ENCODE measurements around the gene SSBP2. TPM values are rescaled to one million over a fixed set of nuclear protein-coding genes. Genes with fewer than 3 reads are reported as not detected.

The SSBP2 gene
- total RNA-seq, 4 donors from 2014 or later = 54.1 to 136 (median 69.8) TPM

DNA sequence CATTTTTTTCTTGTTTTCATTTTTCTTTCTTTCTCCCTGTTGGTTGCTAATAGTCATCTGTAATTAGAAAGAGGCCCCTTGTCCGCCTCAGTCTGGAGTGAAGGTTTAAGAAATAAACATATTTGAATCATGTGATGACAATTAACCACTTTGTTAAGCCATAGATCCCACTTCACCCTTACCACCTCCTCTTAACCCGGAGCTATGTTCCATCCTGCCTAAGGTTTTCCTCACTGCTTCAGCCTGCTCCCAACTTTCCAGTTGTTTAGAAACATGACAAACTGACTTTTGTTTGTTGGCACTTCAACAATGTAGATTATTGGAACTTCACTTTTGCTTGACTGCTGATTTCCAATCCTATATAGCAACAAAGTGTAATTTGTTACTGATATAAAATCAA is 37.4 kb upstream of the SSBP2 start:
- TF ChIP-seq POLR2AphosphoS5 (IDR thresholded peaks at IDR 0.05) (no peak), POLR2A (IDR thresholded peaks at IDR 0.05) (no peak), EP300 (IDR thresholded peaks at IDR 0.05) (no peak)
- TF ChIP-seq, protein P1, sequence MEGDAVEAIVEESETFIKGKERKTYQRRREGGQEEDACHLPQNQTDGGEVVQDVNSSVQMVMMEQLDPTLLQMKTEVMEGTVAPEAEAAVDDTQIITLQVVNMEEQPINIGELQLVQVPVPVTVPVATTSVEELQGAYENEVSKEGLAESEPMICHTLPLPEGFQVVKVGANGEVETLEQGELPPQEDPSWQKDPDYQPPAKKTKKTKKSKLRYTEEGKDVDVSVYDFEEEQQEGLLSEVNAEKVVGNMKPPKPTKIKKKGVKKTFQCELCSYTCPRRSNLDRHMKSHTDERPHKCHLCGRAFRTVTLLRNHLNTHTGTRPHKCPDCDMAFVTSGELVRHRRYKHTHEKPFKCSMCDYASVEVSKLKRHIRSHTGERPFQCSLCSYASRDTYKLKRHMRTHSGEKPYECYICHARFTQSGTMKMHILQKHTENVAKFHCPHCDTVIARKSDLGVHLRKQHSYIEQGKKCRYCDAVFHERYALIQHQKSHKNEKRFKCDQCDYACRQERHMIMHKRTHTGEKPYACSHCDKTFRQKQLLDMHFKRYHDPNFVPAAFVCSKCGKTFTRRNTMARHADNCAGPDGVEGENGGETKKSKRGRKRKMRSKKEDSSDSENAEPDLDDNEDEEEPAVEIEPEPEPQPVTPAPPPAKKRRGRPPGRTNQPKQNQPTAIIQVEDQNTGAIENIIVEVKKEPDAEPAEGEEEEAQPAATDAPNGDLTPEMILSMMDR (IDR thresholded peaks at IDR 0.05) = no peak
- peak overlapping the region; percentile 64 for H3K27ac ChIP-seq
- H3K36me3 ChIP-seq = no peaks in the 10 kb centered on the region
- H3K27me3 ChIP-seq = no peaks in the 10 kb centered on the region
- H3K4me3 ChIP-seq = peak overlapping the region; percentile 6
- no peaks in the 10 kb centered on the region for H3K9me3 ChIP-seq
- peaks cover 29% of the 10 kb centered on the region for H3K4me1 ChIP-seq
- DNase-seq (ENCODE audit: low spot score in 2 of 2) = no peak
- 33% methylated on average over 2 of the region's 2 CpGs for WGBS

- TF ChIP-seq POLR2AphosphoS5 (IDR thresholded peaks at IDR 0.05) (peak in 1 of 3 donors; percentile 10), POLR2A (IDR thresholded peaks at IDR 0.05) (no peak)
- H3K4me1 ChIP-seq = peaks cover 29% of the 10 kb centered on the region
- H3K27me3 ChIP-seq = no peaks in the 10 kb centered on the region
- no peaks in the 10 kb centered on the region for H3K9me3 ChIP-seq
- no peaks in the 10 kb centered on the region for H3K36me3 ChIP-seq
- peak in 1 of 2 donors; percentile 73 for DNase-seq (ENCODE audit: low spot score in 2 of 2)
- 3% methylated on average over 3 of the region's 3 CpGs for WGBS
- H3K4me3 ChIP-seq = peak overlapping the region; percentile 6
- H3K27ac ChIP-seq = peak overlapping the region; percentile 64
These were observed 36.8 kb upstream of the SSBP2 start for GRCh38 chr5:81787474-81788242.

DNA sequence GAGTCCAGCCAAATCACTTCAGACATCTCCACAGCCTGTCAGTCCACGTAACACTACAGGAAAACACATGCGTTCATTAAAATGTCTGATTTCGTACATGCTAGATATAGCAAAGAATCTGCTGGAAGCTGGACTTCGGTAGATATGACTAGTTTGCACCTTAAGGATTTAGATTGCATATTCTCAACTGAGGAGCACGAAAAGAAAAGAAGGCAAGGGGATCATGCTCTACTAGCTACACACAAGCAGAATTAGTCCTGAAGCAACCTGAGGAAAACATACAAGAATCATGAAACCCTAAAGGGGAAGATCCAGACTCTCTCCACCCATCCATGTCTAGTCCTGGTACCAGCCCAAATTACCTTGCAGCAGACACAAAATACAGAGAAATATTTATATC is 36.1 kb upstream of the SSBP2 start:
- no peaks in the 10 kb centered on the region for H3K9me3 ChIP-seq
- WGBS = 40% methylated on average over 5 of the region's 5 CpGs
- H3K4me3 ChIP-seq = no peak overlapping the region
- H3K27me3 ChIP-seq = no peaks in the 10 kb centered on the region
- H3K27ac ChIP-seq = peak overlapping the region; percentile 31
- no peak for DNase-seq (ENCODE audit: low spot score in 2 of 2)
- TF ChIP-seq POLR2A (IDR thresholded peaks at IDR 0.05) (no peak), POLR2AphosphoS5 (IDR thresholded peaks at IDR 0.05) (no peak), EP300 (IDR thresholded peaks at IDR 0.05) (no peak)
- TF ChIP-seq, protein P1 (IDR thresholded peaks at IDR 0.05) = no peak
- no peaks in the 10 kb centered on the region for H3K36me3 ChIP-seq
- H3K4me1 ChIP-seq = peaks cover 29% of the 10 kb centered on the region

GRCh38 chr5:81786496-81786895 is 35.6 kb upstream of the SSBP2 start:
- Histone ChIP-seq H3K36me3 (no peaks in the 10 kb centered on the region), H3K4me3 (no peak overlapping the region), H3K27ac (peak overlapping the region; percentile 65), H3K27me3 (no peaks in the 10 kb centered on the region), H3K9me3 (no peaks in the 10 kb centered on the region), H3K4me1 (peaks cover 29% of the 10 kb centered on the region)
- 55% methylated on average over 5 of the region's 5 CpGs for WGBS
- DNase-seq (ENCODE audit: low spot score in 2 of 2) = no peak
- TF ChIP-seq POLR2A (IDR thresholded peaks at IDR 0.05) (no peak), EP300 (IDR thresholded peaks at IDR 0.05) (no peak), POLR2AphosphoS5 (IDR thresholded peaks at IDR 0.05) (no peak)
- TF ChIP-seq, protein P1 (IDR thresholded peaks at IDR 0.05) = no peak

DNA sequence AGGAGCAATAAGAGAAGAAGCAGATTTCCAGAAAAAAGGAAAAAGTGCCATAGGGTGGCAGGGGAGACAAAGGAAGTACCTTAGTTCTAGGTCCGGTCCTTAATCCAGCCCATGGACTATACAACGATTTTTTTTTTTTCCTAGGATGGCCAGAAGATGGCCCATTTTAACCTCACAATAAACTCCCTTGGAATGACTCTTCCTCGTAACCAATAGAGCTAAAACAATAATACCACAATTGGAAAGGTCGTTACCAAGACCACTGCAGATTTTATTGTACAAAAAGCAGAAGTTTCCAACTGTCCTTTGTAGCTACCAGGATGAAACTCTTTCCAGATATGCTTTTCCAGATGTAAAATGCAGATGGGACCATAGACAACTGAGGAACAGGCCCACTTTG is 34.4 kb upstream of the SSBP2 start:
- 68% methylated on average over 4 of the region's 4 CpGs for WGBS
- H3K4me1 ChIP-seq = peaks cover 29% of the 10 kb centered on the region
- H3K27me3 ChIP-seq = no peaks in the 10 kb centered on the region
- no peak for TF ChIP-seq POLR2AphosphoS5 (IDR thresholded peaks at IDR 0.05)
- TF ChIP-seq, protein P1 (IDR thresholded peaks at IDR 0.05) = no peak
- TF ChIP-seq EP300 (IDR thresholded peaks at IDR 0.05) = no peak
- TF ChIP-seq POLR2A (IDR thresholded peaks at IDR 0.05) = no peak
- DNase-seq (ENCODE audit: low spot score in 2 of 2) = no peak
- no peak overlapping the region for H3K4me3 ChIP-seq
- H3K27ac ChIP-seq = no peak overlapping the region
- no peaks in the 10 kb centered on the region for H3K36me3 ChIP-seq
- no peaks in the 10 kb centered on the region for H3K9me3 ChIP-seq

Data from suprapubic skin (tissue), 4 donors.